Measurements from ENCODE around the gene TBC1D5.

DNA sequence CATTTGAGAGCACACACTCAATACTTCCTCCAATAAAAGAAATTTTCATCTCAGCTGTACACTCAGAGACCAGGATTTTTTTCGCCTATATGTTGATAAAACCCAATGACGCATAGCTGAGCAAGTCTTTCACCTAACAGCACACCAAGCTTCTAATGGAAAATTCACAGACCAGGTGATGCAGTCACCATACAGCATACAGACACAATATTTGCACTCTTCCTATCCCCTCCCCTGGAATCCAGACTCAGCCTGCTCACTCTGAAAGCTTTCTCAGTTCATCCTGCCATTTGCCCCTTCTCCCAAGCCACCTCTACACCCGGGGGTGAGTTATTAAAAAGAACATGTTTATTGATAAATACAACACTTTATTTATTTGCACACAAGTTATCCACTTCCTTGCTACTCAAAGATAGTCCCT is 1.7 kb downstream of the TBC1D5 start:
- no peak for TF ChIP-seq EZH2 (IDR thresholded peaks at IDR 0.05; ENCODE audit: insufficient read depth, poor library complexity, severe bottlenecking)
- TF ChIP-seq EZH2phosphoT487 (IDR thresholded peaks at IDR 0.05; ENCODE audit: insufficient read depth, low read depth): no peak

Data from GM23248 (cell line).